Measurements from ENCODE around the gene TACR3.
"Not testable (repeated sequence)": the region's sequence is repeated elsewhere in the genome, so short reads cannot be mapped to it uniquely, and the experiment has no call there.

The TACR3 gene, protein sequence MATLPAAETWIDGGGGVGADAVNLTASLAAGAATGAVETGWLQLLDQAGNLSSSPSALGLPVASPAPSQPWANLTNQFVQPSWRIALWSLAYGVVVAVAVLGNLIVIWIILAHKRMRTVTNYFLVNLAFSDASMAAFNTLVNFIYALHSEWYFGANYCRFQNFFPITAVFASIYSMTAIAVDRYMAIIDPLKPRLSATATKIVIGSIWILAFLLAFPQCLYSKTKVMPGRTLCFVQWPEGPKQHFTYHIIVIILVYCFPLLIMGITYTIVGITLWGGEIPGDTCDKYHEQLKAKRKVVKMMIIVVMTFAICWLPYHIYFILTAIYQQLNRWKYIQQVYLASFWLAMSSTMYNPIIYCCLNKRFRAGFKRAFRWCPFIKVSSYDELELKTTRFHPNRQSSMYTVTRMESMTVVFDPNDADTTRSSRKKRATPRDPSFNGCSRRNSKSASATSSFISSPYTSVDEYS

DNA sequence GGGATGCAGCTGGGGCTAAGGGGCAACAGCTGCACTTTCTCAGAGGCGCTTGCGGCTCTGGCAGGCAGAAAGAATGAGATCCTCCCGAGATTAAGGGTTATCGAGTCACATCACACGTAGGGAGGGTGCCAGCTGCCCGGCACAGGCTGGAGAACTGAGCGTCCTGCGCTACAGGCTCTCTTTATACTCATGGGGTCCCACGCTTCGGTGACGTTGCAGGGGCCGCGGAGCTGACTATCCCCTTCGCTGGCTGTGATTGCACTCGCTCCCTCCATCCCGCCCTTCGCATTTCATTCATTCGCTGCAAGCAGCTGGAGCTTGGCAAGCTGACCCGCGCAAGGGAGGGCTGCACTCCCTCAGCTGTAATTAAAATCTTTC, at the start of gene TACR3:
Gene TACR3 (minus strand): TSS at position 156 of the 378 bp plus-strand sequence. CDS start 310 bp downstream, outside the sequence.
- no peak for DNase-seq (ENCODE audit: low spot score)

DNA sequence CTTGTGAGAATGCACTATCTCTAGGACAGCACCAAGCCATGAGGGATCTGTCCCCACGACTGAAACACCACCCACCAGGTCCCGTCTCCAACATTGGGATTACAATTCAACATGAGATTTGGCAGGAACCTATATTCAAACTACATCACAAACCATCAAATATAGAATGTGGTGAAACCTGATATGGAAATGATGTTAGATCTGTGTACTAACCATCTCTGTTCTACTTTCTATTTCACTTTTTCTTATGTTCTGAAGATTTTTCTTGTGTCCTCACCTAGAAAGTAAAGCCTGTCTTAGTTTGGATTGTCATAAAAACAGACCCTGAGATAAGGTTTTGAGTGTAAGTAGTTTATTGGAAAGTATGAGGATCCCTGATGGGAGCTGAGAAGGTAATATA, 37.8 kb upstream of the TACR3 start:
- no peak for DNase-seq (ENCODE audit: low spot score)

DNA sequence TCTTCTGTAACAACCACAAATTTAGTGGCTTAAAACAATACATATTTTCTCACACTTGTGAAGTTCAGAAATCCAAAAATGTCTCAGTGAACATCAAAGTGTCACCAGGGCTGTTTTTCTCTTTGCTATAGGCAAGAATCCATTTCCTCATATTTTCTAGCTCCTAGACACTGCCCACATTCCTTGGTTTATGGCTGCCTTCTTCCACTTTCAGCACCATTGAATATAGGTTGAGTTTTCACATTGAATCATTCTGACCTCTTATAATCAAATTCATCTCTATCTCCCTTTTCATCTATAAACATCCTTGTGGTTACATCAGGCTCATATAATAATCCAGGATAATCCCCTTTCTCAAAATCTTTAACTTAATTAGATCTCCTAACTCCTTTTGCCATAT, 37.0 kb upstream of the TACR3 start:
- no peak for DNase-seq (ENCODE audit: low spot score)

DNA sequence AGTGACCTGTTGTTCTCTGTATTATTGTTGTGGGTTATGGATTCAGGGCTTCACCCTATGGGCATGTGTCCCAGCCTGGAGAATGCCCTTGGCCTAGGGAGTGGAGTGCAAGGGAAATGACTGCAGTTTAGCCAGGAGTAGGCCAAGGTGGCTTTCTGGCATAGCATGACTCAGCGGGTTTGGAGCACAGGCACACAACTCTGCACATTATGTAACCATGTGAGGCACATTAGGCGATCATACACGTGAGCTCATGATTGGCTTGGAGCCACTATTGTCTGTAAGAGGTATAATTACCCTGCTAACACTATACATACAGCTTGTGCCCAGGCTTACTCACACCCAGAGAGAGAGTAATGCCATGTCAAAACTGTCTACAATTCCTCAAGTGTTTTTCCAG, 35.1 kb upstream of the TACR3 start:
- no peak for DNase-seq (ENCODE audit: low spot score)

DNA sequence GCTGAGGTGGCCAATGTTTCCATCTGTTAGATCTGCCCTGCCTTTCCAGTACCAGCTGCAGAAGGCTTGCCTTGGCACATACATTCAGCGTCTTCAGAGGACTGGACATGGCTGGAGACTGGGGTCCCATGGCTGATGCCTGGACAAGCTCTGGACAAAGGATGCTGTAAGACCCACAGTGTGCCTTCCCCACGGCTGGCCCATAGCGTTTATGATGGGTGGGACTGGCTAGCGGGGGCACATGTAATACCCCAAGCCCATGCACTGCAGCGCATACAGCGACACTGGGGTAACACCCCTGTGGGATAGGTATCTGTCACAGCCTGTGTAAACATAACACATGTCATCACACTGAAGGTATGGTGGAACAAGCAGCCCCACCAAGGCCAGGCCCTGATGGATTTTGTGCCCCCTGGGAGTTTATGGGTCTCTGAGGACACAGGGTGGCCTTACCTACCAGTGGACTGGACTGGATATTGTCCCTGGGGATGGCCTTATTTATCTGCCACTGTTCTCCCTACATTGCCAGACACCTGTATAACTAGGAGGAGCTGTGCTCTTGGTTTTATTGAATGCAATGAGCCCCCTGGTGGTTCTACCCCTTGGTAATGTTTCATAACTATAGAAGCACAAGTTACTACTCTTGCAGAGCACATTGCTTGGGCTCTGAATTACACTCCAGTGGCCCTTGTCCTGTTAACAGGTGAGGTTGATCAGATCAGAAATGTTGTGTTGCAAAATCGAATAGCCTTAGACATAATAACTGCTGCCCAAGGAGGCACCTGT, 34.3 kb upstream of the TACR3 start:
- DNase-seq (ENCODE audit: low spot score): no peak

DNA sequence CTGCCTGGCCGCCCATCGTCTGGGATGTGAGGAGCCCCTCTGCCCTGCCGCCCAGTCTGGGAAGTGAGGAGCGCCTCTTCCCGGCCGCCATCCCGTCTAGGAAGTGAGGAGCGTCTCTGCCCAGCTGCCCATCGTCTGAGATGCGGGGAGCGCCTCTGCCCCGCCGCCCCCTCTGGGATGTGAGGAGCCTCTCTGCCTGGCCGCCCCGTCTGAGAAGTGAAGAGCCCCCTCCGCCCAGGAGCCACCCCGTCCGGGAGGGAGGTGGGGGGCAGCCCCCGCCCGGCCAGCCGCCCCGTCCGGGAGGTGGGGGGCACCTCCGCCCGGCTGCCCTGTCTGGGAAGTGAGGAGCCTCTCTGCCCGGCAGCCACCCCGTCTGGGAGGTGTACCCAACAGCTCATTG, 3.4 kb upstream of the TACR3 start:
- DNase-seq (ENCODE audit: low spot score): not testable (repeated sequence)

DNA sequence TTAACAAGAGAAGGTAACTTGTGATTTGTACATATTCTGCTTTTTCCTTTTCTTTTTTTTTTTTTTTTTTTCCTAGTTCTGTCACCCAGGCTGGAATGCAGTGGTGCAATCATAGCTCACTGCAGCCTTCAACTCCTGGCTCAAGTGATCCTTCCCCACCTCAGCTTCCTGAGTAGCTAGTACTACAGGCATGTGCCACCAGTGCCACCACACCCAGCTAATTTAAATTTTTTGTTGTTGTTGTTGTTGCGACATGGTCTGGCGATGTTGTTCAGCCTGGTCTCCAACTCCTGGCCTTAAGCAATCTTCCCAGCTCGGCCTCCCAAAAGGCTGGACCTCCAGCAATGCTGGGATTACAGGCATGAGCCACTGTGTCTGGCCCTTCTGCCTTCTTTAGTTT, 1.5 kb upstream of the TACR3 start:
- no peak for DNase-seq (ENCODE audit: low spot score)

DNA sequence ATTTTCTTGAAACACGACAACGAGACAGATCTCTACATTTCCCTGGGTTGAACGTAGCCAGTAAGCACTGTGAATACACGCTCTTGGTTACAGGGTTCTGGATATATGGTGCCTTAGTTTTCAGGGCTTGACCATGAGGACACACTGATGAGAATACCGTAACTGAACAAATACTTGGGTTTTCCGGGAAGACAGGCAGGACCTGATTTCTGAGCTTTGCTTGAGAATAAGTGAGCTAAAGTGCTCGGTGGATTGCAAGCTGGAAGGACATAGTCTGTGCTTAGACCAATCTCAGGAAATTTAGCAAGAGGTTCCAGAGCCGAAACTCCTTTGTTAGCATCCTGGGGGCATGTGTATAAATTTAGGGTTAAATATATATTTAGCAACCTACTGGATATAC, 876 bp upstream of the TACR3 start:
- DNase-seq (ENCODE audit: low spot score): no peak

DNA sequence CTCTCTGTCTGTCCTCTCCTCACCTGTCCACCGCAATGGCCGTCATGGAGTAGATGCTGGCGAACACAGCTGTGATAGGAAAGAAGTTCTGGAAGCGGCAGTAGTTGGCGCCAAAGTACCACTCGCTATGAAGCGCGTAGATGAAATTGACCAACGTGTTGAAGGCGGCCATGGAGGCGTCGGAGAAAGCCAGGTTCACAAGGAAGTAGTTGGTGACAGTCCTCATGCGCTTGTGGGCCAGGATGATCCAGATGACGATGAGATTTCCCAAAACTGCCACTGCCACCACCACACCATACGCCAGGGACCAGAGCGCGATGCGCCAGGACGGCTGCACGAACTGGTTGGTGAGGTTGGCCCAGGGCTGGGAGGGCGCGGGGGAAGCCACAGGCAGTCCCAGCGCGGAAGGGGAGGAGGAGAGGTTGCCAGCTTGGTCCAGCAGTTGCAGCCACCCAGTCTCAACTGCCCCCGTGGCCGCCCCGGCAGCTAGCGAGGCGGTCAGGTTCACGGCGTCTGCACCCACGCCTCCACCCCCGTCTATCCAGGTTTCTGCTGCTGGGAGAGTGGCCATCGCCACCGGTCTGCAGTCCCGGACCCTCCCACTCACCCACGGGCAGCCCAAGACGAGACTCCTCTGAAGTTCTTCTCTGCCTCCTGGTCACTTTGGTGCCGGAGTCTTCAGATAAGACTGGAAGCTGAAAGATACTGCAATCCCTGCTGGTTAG, 518 bp downstream of the TACR3 start:
- DNase-seq (ENCODE audit: low spot score): no peak

DNA sequence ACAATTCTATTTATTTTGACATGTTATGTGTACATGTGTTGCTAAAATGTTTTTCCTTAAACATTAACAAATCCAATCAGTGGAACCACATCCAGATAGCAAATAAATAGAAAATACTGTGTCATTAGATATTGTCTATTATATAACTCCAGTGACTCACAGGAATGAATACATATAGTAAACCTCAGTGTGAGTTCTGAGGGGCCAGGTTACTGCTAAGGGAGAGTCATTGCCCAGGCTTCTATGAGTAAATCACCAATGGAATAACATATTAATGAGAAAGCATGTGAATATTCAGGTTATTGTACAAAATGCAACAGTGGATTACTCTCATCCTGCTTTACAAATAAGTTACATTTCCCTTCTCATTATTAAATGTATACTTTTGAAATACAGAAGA, 27.2 kb downstream of the TACR3 start:
- DNase-seq (ENCODE audit: low spot score): no peak

DNA sequence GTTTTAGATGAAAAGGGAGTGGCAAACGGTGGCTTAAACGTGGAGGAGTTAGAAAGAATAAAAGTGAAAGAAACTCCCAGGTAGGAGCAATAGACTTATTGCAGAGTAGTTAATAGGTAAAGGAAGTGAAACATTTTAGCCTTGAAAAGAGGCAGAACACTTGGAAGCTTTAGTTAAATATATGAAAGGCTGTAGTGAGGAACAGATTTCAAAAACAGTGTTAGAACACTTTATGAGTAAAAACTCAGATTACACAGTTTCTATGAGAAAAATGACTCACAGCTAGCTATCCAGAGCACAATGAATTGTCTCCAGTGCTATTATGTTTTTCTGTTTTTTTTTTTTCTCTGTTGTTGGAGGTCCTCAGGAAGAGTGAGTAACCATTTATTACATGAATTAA, 45.8 kb downstream of the TACR3 start:
- DNase-seq (ENCODE audit: low spot score): no peak

DNA sequence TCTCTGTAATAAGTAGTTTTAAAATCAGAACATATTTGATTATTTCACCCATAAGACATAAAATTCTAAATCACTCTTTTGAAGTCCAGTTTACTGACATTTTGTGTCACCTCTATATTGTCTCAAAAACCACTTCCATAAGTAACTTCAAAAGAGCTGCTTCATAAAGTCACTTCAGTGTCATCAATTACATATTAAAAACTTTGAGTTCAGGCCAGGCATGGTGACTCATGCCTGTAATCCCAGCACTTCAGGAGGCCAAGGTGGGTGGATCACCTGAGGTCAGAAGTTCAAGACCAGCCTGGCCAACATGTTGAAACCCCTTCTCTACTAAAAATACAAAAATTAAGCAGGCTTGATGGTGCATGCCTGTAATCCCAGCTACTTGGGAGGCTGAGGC, 53.0 kb downstream of the TACR3 start:
- DNase-seq (ENCODE audit: low spot score): not testable (repeated sequence)

DNA sequence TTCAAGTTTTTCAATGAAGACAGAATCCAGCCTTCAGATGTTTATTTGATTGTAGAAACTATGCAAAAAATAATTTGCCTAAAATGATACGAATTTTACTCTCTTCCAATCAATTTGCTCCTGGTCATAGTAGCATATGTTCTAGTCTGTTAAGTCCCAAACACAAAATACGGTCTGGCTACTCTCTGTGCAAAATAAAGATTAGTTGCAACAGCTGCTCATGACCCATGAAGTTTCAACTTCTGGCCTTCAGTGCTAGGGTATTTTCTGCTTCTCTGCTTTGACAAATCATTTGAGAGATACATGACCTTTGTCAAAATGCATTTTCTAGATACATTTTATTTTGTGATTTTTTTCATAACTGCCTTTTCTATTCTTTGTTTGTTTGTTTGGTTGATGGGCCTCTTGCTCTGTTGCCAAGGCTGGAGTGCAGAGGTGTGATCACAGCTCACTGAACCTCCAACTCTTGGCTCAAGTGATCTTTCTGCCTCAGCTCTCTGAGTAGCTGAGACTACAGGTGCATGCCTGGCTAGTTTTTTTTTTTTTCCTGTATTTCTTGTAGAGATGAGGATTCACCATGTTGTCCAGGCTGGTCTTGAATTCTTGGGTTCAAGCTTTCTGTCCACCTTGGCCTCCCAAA, 55.2 kb downstream of the TACR3 start:
- DNase-seq (ENCODE audit: low spot score): no peak

DNA sequence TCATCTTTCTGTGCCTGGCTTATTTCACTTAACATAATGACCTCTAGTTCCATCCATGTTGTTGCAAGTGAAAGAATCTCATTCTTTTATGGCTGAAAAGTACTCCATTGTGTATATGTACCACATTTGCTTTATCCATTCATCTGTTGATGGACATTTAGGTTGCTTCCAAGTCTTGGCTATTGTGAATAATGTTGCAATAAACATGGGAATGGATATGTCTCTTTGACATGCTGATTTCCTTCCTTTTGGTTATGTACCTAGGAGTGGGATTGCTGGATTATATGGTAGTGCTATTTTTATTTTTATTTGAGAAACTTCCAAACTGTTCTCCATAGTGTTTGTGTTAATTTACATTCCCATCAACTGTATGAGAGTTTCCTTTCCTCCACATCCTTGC, 71.2 kb downstream of the TACR3 start:
- no peak for DNase-seq (ENCODE audit: low spot score)

DNA sequence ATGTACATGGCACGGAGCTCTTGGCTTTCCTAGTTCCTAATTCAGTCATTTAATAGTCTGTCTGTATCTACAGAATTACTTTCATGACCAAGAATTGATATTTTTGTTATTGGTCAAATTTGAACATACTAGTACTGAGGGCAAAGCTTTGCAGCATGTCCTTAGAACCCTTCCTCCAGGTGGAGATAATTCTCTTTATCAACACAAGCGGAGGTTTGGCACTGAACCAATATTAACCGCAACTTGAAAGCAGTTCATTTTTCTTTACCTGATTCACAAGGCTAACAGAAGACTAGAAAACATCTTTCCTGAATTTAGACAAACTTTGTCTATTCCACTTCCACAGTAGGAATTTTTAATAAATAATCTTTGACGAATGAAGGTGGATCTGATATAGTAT, 73.8 kb downstream of the TACR3 start:
- no peak for DNase-seq (ENCODE audit: low spot score)

DNA sequence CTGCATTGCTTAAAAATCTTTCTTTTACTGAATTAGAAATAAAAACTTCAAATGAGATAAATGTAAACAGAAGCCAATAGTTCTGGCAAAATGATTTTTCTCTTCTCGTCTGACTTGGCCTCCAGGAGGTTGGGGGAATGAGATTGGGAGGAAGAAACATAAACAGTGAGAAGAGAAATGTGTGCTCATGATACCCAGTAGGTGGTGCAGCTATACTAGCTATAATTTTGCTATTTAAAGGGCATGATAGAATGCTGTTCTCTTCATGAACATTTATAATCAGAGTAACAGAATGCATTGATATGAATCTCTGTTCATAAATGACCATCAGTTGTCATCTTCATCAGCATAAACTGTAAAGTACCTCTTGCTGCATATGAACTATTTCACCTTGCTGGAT, 85.5 kb downstream of the TACR3 start:
- no peak for DNase-seq (ENCODE audit: low spot score)

DNA sequence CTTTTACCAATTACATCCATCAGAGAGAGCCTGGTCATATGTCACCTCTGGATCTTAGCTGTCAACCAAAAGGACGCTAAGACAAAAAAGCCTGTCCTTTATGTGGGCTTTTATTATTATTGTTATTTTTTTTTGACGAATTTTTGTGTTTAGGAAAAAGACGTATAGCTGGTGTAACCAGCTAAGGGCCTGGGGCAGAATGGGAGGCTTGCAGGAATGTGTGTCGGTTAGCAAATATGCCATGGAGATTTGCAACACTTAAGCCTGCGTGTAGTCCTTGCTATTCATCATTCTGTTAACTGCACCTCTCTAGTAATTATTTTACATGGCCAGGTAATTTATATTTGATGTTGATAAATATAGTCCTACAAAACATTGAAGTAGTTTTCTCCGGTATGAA, 93.5 kb downstream of the TACR3 start:
- no peak for DNase-seq (ENCODE audit: low spot score)

DNA sequence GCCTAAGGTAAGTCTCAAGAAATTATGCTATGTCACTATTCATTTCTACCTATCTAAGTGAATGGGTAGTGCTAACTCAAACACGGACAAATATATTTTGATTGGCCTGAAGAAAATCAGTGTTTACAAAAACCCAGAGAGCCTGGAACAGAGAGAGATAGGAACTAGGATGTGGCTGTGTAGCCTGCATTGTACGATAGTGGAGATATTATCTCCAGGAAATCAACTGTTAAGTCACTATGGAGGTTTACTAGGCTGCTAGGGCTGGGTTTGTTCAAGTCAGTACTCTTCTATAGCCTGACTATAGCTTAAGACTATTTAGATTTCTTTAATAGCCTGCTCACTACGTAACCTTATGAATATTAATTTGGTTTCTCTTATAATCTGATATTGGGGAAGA, 127.9 kb downstream of the TACR3 start:
- no peak for DNase-seq (ENCODE audit: low spot score)

DNA sequence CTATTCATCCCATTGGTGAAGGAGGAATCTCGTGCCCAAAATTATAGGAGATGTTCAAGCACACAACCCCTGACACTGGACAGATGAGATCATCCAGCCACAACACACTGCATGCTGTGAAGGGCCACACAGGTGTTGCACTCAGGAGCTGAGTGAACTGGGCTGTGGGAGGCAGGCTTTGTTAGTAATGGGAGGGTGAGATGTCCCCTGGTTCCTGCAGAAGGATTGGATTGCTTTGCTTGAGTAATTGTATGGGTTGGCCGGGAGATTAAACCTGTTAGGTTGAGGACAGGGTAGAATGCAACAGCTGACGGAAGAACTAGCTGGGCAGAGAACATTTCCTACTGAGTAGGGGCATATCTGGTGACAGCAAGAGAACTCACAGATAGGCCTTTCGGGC, 152.2 kb downstream of the TACR3 start:
- DNase-seq (ENCODE audit: low spot score): no peak

DNA sequence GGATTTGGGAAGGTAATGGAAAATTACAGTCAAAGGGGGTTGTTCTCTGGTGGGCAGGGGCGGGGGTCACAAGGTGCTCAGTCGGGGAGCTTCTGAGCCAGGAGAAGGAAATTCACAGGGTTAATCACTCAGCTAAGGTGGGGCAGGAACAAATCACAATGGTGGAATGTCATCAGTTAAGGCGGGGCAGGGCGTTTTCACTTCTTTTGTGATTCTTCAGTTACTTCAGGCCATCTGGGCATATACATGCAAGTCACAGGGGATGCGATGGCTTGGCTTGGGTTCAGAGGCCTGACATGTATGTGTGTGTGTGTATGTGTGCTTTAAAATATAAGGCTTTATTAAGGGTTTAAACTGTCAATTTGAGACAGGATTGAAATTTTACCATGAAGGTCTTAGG, 160.6 kb downstream of the TACR3 start:
- not testable (repeated sequence) for DNase-seq (ENCODE audit: low spot score)
